HepG2 (cell line): ENCODE measurements around the gene PBLD. TPM values are rescaled to one million over a fixed set of nuclear protein-coding genes. Genes with fewer than 3 reads are reported as not detected.

Source experiments
- ATAC-seq: fragments of 200-7000 bp; cut with Tn5 transposase; 3 replicates; pipeline ENCODE4 v1.9.1; 2020; ENCODE audit warnings: mild to moderate bottlenecking, moderate library complexity
- BruUV-seq: library from RNA; stranded (reverse); fragments of 400-500 nt; replicated peaks from 2 replicates; lab custom pipeline; 2021; lab: Mats Ljungman, UMichigan
- CTCF ChIA-PET: fragments of 300-600 bp; formaldehyde crosslinking; extraction: SDS; loops from one replicate; lab custom pipeline; 2021; ENCODE audit warnings: low total read pairs, inconsistent platforms, low intra/inter-chr PET ratio; lab: Yijun Ruan, JAX
- POLR2A ChIA-PET: fragments of 350-600 bp; sonication (Branson Sonifier 250); formaldehyde crosslinking; loops from one replicate; lab custom pipeline; 2020; ENCODE audit warnings: antibody characterized with exemption, inconsistent platforms; lab: Yijun Ruan, JAX
- DNase-seq: peaks from one replicate; pipeline ENCODE4 v3.0.0-alpha.2; 2015; ENCODE audit warnings: low spot score
- FAIRE-seq: peaks from 3 replicates; lab custom pipeline; 2011; peaks lifted over from hg19 to GRCh38; lab: Jason Lieb, UNC
- H2AFZ ChIP-seq: one replicate; pipeline ENCODE4 v1.6.1; 2011; ENCODE audit warnings: low read length, inconsistent platforms
- H3K27ac ChIP-seq: fragments of 300-600 bp; 3 replicates; pipeline ENCODE4 v1.8.0; 2011; ENCODE audit warnings: mixed run types, mild to moderate bottlenecking, mixed read lengths, low read length, inconsistent platforms; ENCODE audit not compliant: insufficient read depth; ENCODE audit errors: extremely low read length
- H3K27me3 ChIP-seq, 2 experiments: fragments of 200-600 bp in 1 of 2; 2 replicates in 1 of 2; 3 replicates in 1 of 2; pipeline versions ENCODE4 v1.6.0 to v1.8.0; 2011; ENCODE audit warnings: low read length in 2 of 2, mild to moderate bottlenecking in 2 of 2, moderate library complexity in 2 of 2, inconsistent platforms in 1 of 2; ENCODE audit not compliant: insufficient read depth in 2 of 2, control insufficient read depth in 1 of 2
- H3K36me3 ChIP-seq, 2 experiments: fragments of 200-600 bp in 1 of 2; replicated peaks in 1 of 2; 2 replicates in 1 of 2; 3 replicates in 1 of 2; pipeline versions ENCODE4 v1.5.1 to v1.8.0; 2011; ENCODE audit warnings: low read length in 2 of 2, inconsistent platforms in 1 of 2; ENCODE audit not compliant: insufficient read depth in 2 of 2, control insufficient read depth in 1 of 2
- H3K4me1 ChIP-seq: 2 replicates; pipeline ENCODE4 v1.5.1; 2012; ENCODE audit warnings: low read length, inconsistent platforms; ENCODE audit not compliant: insufficient read depth
- H3K4me2 ChIP-seq: 2 replicates; pipeline ENCODE4 v1.6.0; 2011; ENCODE audit warnings: low read depth, low read length, inconsistent platforms
- H3K4me3 ChIP-seq, 3 experiments: fragments of 200-600 bp in 1 of 3; sonication (generic), shearing (Covaris generic) in 1 of 3; replicated peaks in 1 of 3; 2 replicates each; pipeline ENCODE4 v1.5.1; 2011 to 2016; ENCODE audit warnings: low read length in 3 of 3, inconsistent platforms in 2 of 3, low read depth in 2 of 3, mild to moderate bottlenecking in 2 of 3, control low read depth in 1 of 3, mixed read lengths in 1 of 3; ENCODE audit not compliant: insufficient read depth in 1 of 3
- H3K79me2 ChIP-seq: one replicate; pipeline ENCODE4 v1.6.1; 2011; ENCODE audit warnings: low read length, inconsistent platforms; ENCODE audit not compliant: insufficient read depth
- H3K9ac ChIP-seq: 2 replicates; pipeline ENCODE4 v1.6.0; 2011; ENCODE audit warnings: mild to moderate bottlenecking, low read depth, low read length, inconsistent platforms; ENCODE audit not compliant: insufficient read depth
- H3K9me3 ChIP-seq: 2 replicates; pipeline ENCODE4 v1.5.1; 2012; ENCODE audit warnings: mild to moderate bottlenecking, low read length
- H4K20me1 ChIP-seq: 2 replicates; pipeline ENCODE4 v1.6.0; 2011; ENCODE audit warnings: inconsistent platforms, mild to moderate bottlenecking, low read length, moderate library complexity; ENCODE audit not compliant: insufficient read depth
- GATA4 ChIP-seq: sonication (generic); IDR thresholded peaks from 2 replicates; pipeline ENCODE4 v1.6.1; 2016; ENCODE audit warnings: antibody characterized with exemption, low read depth, borderline replicate concordance
- GPBP1L1 ChIP-seq: sonication (generic); formaldehyde crosslinking; IDR thresholded peaks from 2 replicates; pipeline ENCODE4 v1.5.0; 2020; ENCODE audit warnings: mild to moderate bottlenecking, missing genetic modification reagents
- GTF3A ChIP-seq: sonication (generic); formaldehyde crosslinking; conservative IDR thresholded peaks from 2 replicates; pipeline ENCODE4 v1.4.0; 2020; ENCODE audit warnings: mild to moderate bottlenecking, missing genetic modification reagents
- MAFG ChIP-seq: sonication (generic); formaldehyde crosslinking; IDR thresholded peaks from 2 replicates; pipeline ENCODE4 v1.5.1; 2020; ENCODE audit warnings: mild to moderate bottlenecking, missing genetic modification reagents
- MEIS2 ChIP-seq: sonication (generic); formaldehyde crosslinking; IDR thresholded peaks from 2 replicates; pipeline ENCODE4 v1.9.0; 2021; ENCODE audit warnings: mild to moderate bottlenecking, missing genetic modification reagents
- PATZ1 ChIP-seq: sonication (generic); formaldehyde crosslinking; IDR thresholded peaks from 2 replicates; pipeline ENCODE4 v1.4.0; 2020; ENCODE audit warnings: missing genetic modification reagents
- PHF20 ChIP-seq: sonication (generic); formaldehyde crosslinking; IDR thresholded peaks from 2 replicates; pipeline ENCODE4 v1.5.0; 2020; ENCODE audit warnings: mild to moderate bottlenecking, missing genetic modification reagents
- SALL1 ChIP-seq: sonication (generic); formaldehyde crosslinking; IDR thresholded peaks from 2 replicates; pipeline ENCODE4 v1.8.0; 2022; ENCODE audit warnings: mild to moderate bottlenecking, missing genetic modification reagents
- SP2 ChIP-seq: sonication (generic); formaldehyde crosslinking; IDR thresholded peaks from 2 replicates; pipeline ENCODE4 v1.5.1; 2020; ENCODE audit warnings: mild to moderate bottlenecking, missing genetic modification reagents
- TBX2 ChIP-seq: sonication (generic); formaldehyde crosslinking; IDR thresholded peaks from 2 replicates; pipeline ENCODE4 v1.5.0; 2020; ENCODE audit warnings: missing genetic modification reagents, mild to moderate bottlenecking, borderline replicate concordance
- TBX3 ChIP-seq: fragments of 450-650 bp; IDR thresholded peaks from 2 replicates; pipeline ENCODE4 v1.6.1; 2017; ENCODE audit warnings: antibody characterized with exemption, mild to moderate bottlenecking, inconsistent platforms, borderline replicate concordance
- TCF7L2 ChIP-seq: IDR thresholded peaks from 2 replicates; pipeline ENCODE4 v1.6.1; 2011; ENCODE audit warnings: mild to moderate bottlenecking, low read depth, low read length, moderate library complexity
- TMF1 ChIP-seq: sonication (generic); formaldehyde crosslinking; IDR thresholded peaks from 2 replicates; pipeline ENCODE4 v1.8.1; 2022; ENCODE audit warnings: low read depth, missing genetic modification reagents
- ZBTB21 ChIP-seq: sonication (generic); formaldehyde crosslinking; IDR thresholded peaks from 2 replicates; pipeline ENCODE4 v1.4.0; 2020; ENCODE audit warnings: missing genetic modification reagents
- ZC3H4 ChIP-seq: sonication (generic); formaldehyde crosslinking; IDR thresholded peaks from 2 replicates; pipeline ENCODE4 v1.4.0; 2020; ENCODE audit warnings: missing genetic modification reagents, borderline replicate concordance
- ZFP91 ChIP-seq: sonication (generic); formaldehyde crosslinking; IDR thresholded peaks from 2 replicates; pipeline ENCODE4 v1.9.0; 2022; ENCODE audit warnings: missing genetic modification reagents, mild to moderate bottlenecking, borderline replicate concordance
- ZNF337 ChIP-seq: sonication (generic); formaldehyde crosslinking; IDR thresholded peaks from 2 replicates; pipeline ENCODE4 v1.5.1; 2020; ENCODE audit warnings: missing genetic modification reagents, low read depth, mild to moderate bottlenecking, borderline replicate concordance
- ZNF598 ChIP-seq: sonication (generic); formaldehyde crosslinking; IDR thresholded peaks from 2 replicates; pipeline ENCODE4 v1.5.1; 2020; ENCODE audit warnings: mild to moderate bottlenecking, missing genetic modification reagents, borderline replicate concordance
- ZNF614 ChIP-seq: IDR thresholded peaks from 2 replicates; pipeline ENCODE4 v1.6.1; 2018; ENCODE audit warnings: missing biosample characterization, missing genetic modification reagents, inconsistent platforms, borderline replicate concordance
- ZNF737 ChIP-seq: sonication (generic); formaldehyde crosslinking; IDR thresholded peaks from 2 replicates; pipeline ENCODE4 v1.5.0; 2020; ENCODE audit warnings: missing genetic modification reagents, mild to moderate bottlenecking, borderline replicate concordance
- ZNF83 ChIP-seq: sonication (generic); formaldehyde crosslinking; IDR thresholded peaks from 2 replicates; pipeline ENCODE4 v1.4.0; 2020; ENCODE audit warnings: missing genetic modification reagents, mild to moderate bottlenecking, borderline replicate concordance
- WGBS: methylation state at CpG from one replicate; pipeline ENCODE4 v1.1.6; 2017; ENCODE audit warnings: low lambda C conversion rate; 5-methylcytosine and 5-hydroxymethylcytosine counted together
- in situ Hi-C: cut with HindIII; loops from 2 replicates; pipeline ENCODE4 v1.10.0; 2017; ENCODE audit warnings: low pct_unique_long_range_greater_than_20kb; ENCODE audit not compliant: extremely low pct_ligation_motif_present
- intact Hi-C: fragments of 100-400 bp; cut with micrococcal nuclease; formaldehyde crosslinking; loops from one replicate; pipeline ENCODE4 v1.10.0; 2022; ENCODE audit not compliant: unreplicated experiment
- polyA plus RNA-seq, 8 experiments: library from polyadenylated mRNA; depleted of rRNA in 3 of 8; stranded (reverse) in 7 of 8; unstranded in 1 of 8; fragments of >200 nt; fragmentation: Illumina TruSeq in 4 of 8; extraction: Trizol in 4 of 8; gene quantifications; 2 replicates each; pipeline versions ENCODE4 v1.2.1 to v1.2.3, GENCODE V29; 2011 to 2016; ENCODE audit warnings: low read depth in 4 of 8, missing spikeins in 1 of 8, mixed read lengths in 1 of 8; ENCODE audit not compliant: insufficient read depth in 1 of 8
- total RNA-seq, 5 experiments: library from RNA; depleted of rRNA; stranded (reverse); fragments of >200 nt; fragmentation: Illumina TruSeq; extraction: Trizol; gene quantifications; 2 replicates each; pipeline ENCODE4 v1.2.3, GENCODE V29; 2016; ENCODE audit warnings: low read depth in 1 of 5

Gene PBLD
- total and polyA plus RNA-seq, 2 of the 13 experiments (the other 11 are each of a cell fraction or from before 2014, with no cell fraction given), result 0.42 to 3.1 TPM

DNA sequence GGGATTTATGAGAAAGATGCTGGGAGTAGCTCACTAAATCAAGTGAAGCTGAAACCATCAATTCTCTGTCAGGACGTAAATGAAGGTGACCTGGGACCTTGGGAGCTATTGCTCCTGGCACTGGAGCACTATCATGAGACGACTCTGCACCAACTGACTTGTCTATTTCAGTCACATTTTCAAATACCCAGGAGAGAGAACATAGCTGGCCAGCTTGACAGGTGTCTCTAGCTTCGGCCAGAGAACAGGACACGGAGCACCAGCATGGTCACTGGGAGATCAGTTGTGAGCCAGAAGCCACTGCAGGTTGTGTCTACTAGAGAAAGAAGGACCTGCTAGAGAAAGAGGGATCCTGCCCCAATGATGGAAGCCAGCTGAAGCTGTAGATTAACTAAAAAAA lies 83.4 kb downstream of the PBLD start (continued):
- no peak for TF ChIP-seq SALL1
- no peak for TF ChIP-seq TBX2 (CRISPR knock-in tag)
- no peak for TF ChIP-seq MEIS2 (CRISPR knock-in tag)
- TF ChIP-seq GATA4, result no peak

DNA sequence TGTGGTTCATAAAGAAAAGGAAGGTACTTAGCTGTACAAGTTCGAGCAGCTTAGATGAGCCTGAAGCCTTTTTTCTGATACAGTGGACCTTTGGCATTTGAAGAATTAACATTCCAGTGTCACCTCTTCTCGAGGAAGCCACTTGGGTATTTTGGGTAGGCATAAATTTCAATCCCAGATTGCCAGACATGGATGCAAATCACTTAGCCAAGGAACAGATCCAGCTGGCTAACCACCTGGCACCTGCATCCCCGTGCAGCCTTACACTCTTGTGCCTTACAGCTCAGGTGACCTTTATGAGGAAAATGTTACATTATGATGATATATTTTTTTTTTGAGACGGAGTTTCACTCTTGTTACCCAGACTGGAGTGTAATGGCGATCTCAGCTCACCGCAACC lies 84.8 kb downstream of the PBLD start:
- H3K9ac ChIP-seq, result no peak overlapping the region
- no peak for DNase-seq
- no peaks in the 10 kb centered on the region for H3K9me3 ChIP-seq
- no peaks in the 10 kb centered on the region for H3K27me3 ChIP-seq
- intact Hi-C loops (no loop called here), in situ Hi-C loops (no loop called here)
- no peaks in the 10 kb centered on the region for H3K4me1 ChIP-seq
- H3K4me2 ChIP-seq, result no peak overlapping the region
- no peaks in the 10 kb centered on the region for H3K36me3 ChIP-seq
- CTCF ChIA-PET, result no interaction called here
- WGBS, result 26% methylated on average over 6 of the region's 6 CpGs
- no peak overlapping the region for H3K27ac ChIP-seq
- no peak for FAIRE-seq
- no peak overlapping the region for H3K4me3 ChIP-seq
- no TSS peak for BruUV-seq
- POLR2A ChIA-PET, result no interaction called here
- no peaks in the 10 kb centered on the region for H3K79me2 ChIP-seq
- no peaks in the 10 kb centered on the region for H4K20me1 ChIP-seq
- no peak overlapping the region for H2AFZ ChIP-seq
- ATAC-seq, result no peak
- TF ChIP-seq ZNF614 (CRISPR knock-in tag) (no peak), GPBP1L1 (no peak), TMF1 (CRISPR knock-in tag) (no peak), TBX3 (no peak), PHF20 (CRISPR knock-in tag) (no peak), ZNF737 (CRISPR knock-in tag) (no peak), PATZ1 (CRISPR knock-in tag) (no peak), SP2 (CRISPR knock-in tag) (no peak), ZFP91 (CRISPR knock-in tag) (no peak), ZC3H4 (no peak), GTF3A (CRISPR knock-in tag) (no peak), ZNF337 (CRISPR knock-in tag) (no peak), ZNF598 (CRISPR knock-in tag) (no peak), ZNF83 (CRISPR knock-in tag) (no peak), MAFG (CRISPR knock-in tag) (no peak), TCF7L2 (no peak), ZBTB21 (CRISPR knock-in tag) (no peak)
